Endodermal cell (in vitro differentiated cells): Measurements from ENCODE around the gene EML1. TPM values are rescaled to one million over a fixed set of nuclear protein-coding genes. Genes with fewer than 3 reads are reported as not detected.

ENCODE experiments used
- DNase-seq: peaks from one replicate; pipeline ENCODE4 v3.0.0-alpha.2; 2017
- H3K27ac ChIP-seq: 2 replicates; pipeline ENCODE4 v1.5.1; 2013; ENCODE audit warnings: mild to moderate bottlenecking, low read depth, low read length, moderate library complexity
- H3K27me3 ChIP-seq: 2 replicates; pipeline ENCODE4 v1.6.1; 2013; ENCODE audit warnings: mild to moderate bottlenecking, low read length, moderate library complexity; ENCODE audit not compliant: insufficient read depth, control insufficient read depth, poor library complexity, severe bottlenecking
- H3K36me3 ChIP-seq: 2 replicates; pipeline ENCODE4 v1.7.0; 2013; ENCODE audit warnings: mild to moderate bottlenecking, low read length, moderate library complexity; ENCODE audit not compliant: control insufficient read depth, insufficient read depth
- H3K4me1 ChIP-seq: one replicate; pipeline ENCODE4 v1.7.0; 2013; ENCODE audit warnings: low read length; ENCODE audit not compliant: control insufficient read depth, insufficient read depth
- H3K4me3 ChIP-seq: 2 replicates; pipeline ENCODE4 v1.5.1; 2013; ENCODE audit warnings: mild to moderate bottlenecking, low read length, moderate library complexity
- H3K9ac ChIP-seq: 2 replicates; pipeline ENCODE4 v1.6.1; 2013; ENCODE audit warnings: mild to moderate bottlenecking, low read length, moderate library complexity; ENCODE audit not compliant: poor library complexity, severe bottlenecking; ENCODE audit errors: extremely low read depth
- H3K9me3 ChIP-seq: 2 replicates; pipeline ENCODE4 v1.6.1; 2013; ENCODE audit warnings: mild to moderate bottlenecking, low read length, moderate library complexity; ENCODE audit not compliant: control insufficient read depth
- H3K27ac Mint-ChIP-seq: 2 replicates; pipeline ENCODE4 v1.8.0; 2020; ENCODE audit warnings: mixed read lengths
- H3K27me3 Mint-ChIP-seq: 2 replicates; pipeline ENCODE4 v1.8.0; 2021; ENCODE audit warnings: mild to moderate bottlenecking, mixed read lengths; ENCODE audit not compliant: insufficient read depth
- H3K36me3 Mint-ChIP-seq: 2 replicates; pipeline ENCODE4 v1.8.0; 2020; ENCODE audit warnings: low read depth, mixed read lengths
- H3K4me1 Mint-ChIP-seq: 2 replicates; pipeline ENCODE4 v1.8.0; 2020; ENCODE audit warnings: mixed read lengths
- H3K4me3 Mint-ChIP-seq: 2 replicates; pipeline ENCODE4 v1.8.0; 2020; ENCODE audit warnings: mild to moderate bottlenecking, moderate library complexity, mixed read lengths
- H3K9me3 Mint-ChIP-seq: 2 replicates; pipeline ENCODE4 v1.8.0; 2020; ENCODE audit warnings: mild to moderate bottlenecking, mixed read lengths
- WGBS, 2 experiments: methylation state at CpG; one replicate each; pipeline versions ENCODE4 v1.1.5 to v1.1.7; 2013; ENCODE audit warnings: missing lambda C conversion rate in 2 of 2, mixed read lengths in 1 of 2; ENCODE audit not compliant: insufficient coverage in 1 of 2, insufficient read length in 1 of 2; 5-methylcytosine and 5-hydroxymethylcytosine counted together
- total RNA-seq, 2 donors: library from RNA; stranded (reverse); fragmentation: NEBNext Ultra II Directional in 1 of 2; extraction: Animal tissue kit (Norgen Biotek cat#: 25700) in 1 of 2; gene quantifications; 2 replicates in 1 of 2; 3 replicates in 1 of 2; pipeline ENCODE4 v1.2.1, GENCODE V29; 2021
- TF ChIP-seq, protein P1 (sequence below): fragments of 200-600 bp; sonication (generic); conservative IDR thresholded peaks from 2 replicates; pipeline ENCODE4 v1.5.0; 2021; ENCODE audit warnings: antibody characterized with exemption, mild to moderate bottlenecking

Gene EML1
- total RNA-seq, 2 donors from 2014 or later, result 25.0 to 31.4 TPM

DNA sequence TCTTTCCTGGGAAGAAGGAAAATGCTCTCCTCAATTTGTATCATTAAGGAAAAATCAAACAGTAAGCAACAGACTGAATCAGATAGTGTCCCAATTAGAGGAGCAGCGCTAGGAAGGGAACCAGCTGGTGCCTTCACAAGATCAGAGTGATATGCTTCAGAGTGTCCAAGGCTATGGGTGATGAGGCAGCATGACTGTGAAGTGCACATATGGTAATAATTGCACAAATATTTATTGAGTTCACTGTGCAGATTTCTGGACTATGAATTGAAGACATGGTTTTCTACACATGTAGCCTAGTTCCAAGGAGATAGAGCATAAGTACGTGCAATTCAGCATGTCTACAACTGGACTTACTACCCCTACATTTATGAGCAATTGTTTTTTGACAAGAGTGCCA, 193.2 kb downstream of the EML1 start:
- peaks cover 14% of the 10 kb centered on the region for H3K9me3 ChIP-seq
- WGBS, 2 experiments, result 96 to 97% methylated on average over 2 of the region's 2 CpGs
- no peak for DNase-seq
- Mint-ChIP-seq H3K27me3 (no peaks in the 10 kb centered on the region), H3K4me1 (no peaks in the 10 kb centered on the region), H3K4me3 (no peak overlapping the region), H3K36me3 (peaks cover 7% of the 10 kb centered on the region), H3K9me3 (peaks cover 16% of the 10 kb centered on the region), H3K27ac (no peak overlapping the region)
- no peaks in the 10 kb centered on the region for H3K36me3 ChIP-seq
- no peak overlapping the region for H3K4me3 ChIP-seq
- H3K27ac ChIP-seq, result no peak overlapping the region
- no peaks in the 10 kb centered on the region for H3K4me1 ChIP-seq
- no peak overlapping the region for H3K9ac ChIP-seq
- H3K27me3 ChIP-seq, result no peaks in the 10 kb centered on the region
- TF ChIP-seq, protein P1, sequence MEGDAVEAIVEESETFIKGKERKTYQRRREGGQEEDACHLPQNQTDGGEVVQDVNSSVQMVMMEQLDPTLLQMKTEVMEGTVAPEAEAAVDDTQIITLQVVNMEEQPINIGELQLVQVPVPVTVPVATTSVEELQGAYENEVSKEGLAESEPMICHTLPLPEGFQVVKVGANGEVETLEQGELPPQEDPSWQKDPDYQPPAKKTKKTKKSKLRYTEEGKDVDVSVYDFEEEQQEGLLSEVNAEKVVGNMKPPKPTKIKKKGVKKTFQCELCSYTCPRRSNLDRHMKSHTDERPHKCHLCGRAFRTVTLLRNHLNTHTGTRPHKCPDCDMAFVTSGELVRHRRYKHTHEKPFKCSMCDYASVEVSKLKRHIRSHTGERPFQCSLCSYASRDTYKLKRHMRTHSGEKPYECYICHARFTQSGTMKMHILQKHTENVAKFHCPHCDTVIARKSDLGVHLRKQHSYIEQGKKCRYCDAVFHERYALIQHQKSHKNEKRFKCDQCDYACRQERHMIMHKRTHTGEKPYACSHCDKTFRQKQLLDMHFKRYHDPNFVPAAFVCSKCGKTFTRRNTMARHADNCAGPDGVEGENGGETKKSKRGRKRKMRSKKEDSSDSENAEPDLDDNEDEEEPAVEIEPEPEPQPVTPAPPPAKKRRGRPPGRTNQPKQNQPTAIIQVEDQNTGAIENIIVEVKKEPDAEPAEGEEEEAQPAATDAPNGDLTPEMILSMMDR, result no peak

GRCh38 chr14:99989032-99989431, 195.8 kb downstream of the EML1 start:
- H3K36me3 ChIP-seq, result no peaks in the 10 kb centered on the region
- H3K4me1 ChIP-seq, result no peaks in the 10 kb centered on the region
- 98% methylated on average over 3 of the region's 3 CpGs; no CpG with 5 or more reads in 1 of the 2 experiments for WGBS, 2 experiments
- no peak for DNase-seq
- H3K9ac ChIP-seq, result no peak overlapping the region
- Mint-ChIP-seq H3K4me3 (no peak overlapping the region), H3K9me3 (peaks cover 23% of the 10 kb centered on the region), H3K27me3 (no peaks in the 10 kb centered on the region), H3K27ac (no peak overlapping the region), H3K36me3 (peaks cover 10% of the 10 kb centered on the region), H3K4me1 (no peaks in the 10 kb centered on the region)
- H3K27ac ChIP-seq, result no peak overlapping the region
- no peak overlapping the region for H3K4me3 ChIP-seq
- no peaks in the 10 kb centered on the region for H3K27me3 ChIP-seq
- TF ChIP-seq, protein P1, result no peak
- H3K9me3 ChIP-seq, result peaks cover 20% of the 10 kb centered on the region

GRCh38 chr14:99990268-99991170, 197.3 kb downstream of the EML1 start:
- Mint-ChIP-seq H3K4me3 (no peak overlapping the region), H3K9me3 (peaks cover 23% of the 10 kb centered on the region), H3K36me3 (peaks cover 10% of the 10 kb centered on the region), H3K27me3 (no peaks in the 10 kb centered on the region), H3K27ac (no peak overlapping the region), H3K4me1 (no peaks in the 10 kb centered on the region)
- Histone ChIP-seq H3K27ac (no peak overlapping the region), H3K36me3 (no peaks in the 10 kb centered on the region), H3K9me3 (peaks cover 20% of the 10 kb centered on the region), H3K9ac (no peak overlapping the region), H3K4me1 (no peaks in the 10 kb centered on the region), H3K27me3 (no peaks in the 10 kb centered on the region), H3K4me3 (no peak overlapping the region)
- DNase-seq, result no peak
- TF ChIP-seq, protein P1, result no peak
- 97 to 100% methylated on average over 2 to 6 of the region's 7 CpGs for WGBS, 2 experiments
